H9 (cell line): ENCODE measurements around the gene UMPS. TPM values are rescaled to one million over a fixed set of nuclear protein-coding genes. Genes with fewer than 3 reads are reported as not detected.

Experiments used
- DNase-seq: peaks from one replicate; pipeline ENCODE4 v3.0.0-alpha.2; 2017
- H2AFZ ChIP-seq: one replicate; pipeline ENCODE4 v1.6.1; 2013; ENCODE audit warnings: mild to moderate bottlenecking, low read length, control low read depth, moderate library complexity
- H2AK5ac ChIP-seq: 2 replicates; pipeline ENCODE4 v1.6.1; 2013; ENCODE audit warnings: low read length, control low read depth, mixed read lengths; ENCODE audit not compliant: insufficient read length
- H2BK120ac ChIP-seq: one replicate; pipeline ENCODE4 v1.6.1; 2013; ENCODE audit warnings: low read depth, mild to moderate bottlenecking, low read length, control low read depth, inconsistent platforms; ENCODE audit not compliant: poor library complexity, severe bottlenecking
- H2BK12ac ChIP-seq: 2 replicates; pipeline ENCODE4 v1.6.1; 2013; ENCODE audit warnings: low read length, control low read depth, mixed read lengths, low read depth; ENCODE audit not compliant: insufficient read length
- H2BK15ac ChIP-seq: 2 replicates; pipeline ENCODE4 v1.6.1; 2013; ENCODE audit warnings: low read depth, low read length, control low read depth
- H2BK20ac ChIP-seq: one replicate; pipeline ENCODE4 v1.6.1; 2013; ENCODE audit warnings: low read depth, mild to moderate bottlenecking, low read length, control low read depth, inconsistent platforms; ENCODE audit not compliant: poor library complexity, severe bottlenecking
- H2BK5ac ChIP-seq: 2 replicates; pipeline ENCODE4 v1.6.1; 2013; ENCODE audit warnings: low read length, control low read depth, mixed read lengths; ENCODE audit not compliant: insufficient read length
- H3K14ac ChIP-seq: 2 replicates; pipeline ENCODE4 v1.6.1; 2013; ENCODE audit warnings: low read length, control low read depth; ENCODE audit not compliant: insufficient read depth
- H3K18ac ChIP-seq: 2 replicates; pipeline ENCODE4 v1.6.1; 2013; ENCODE audit warnings: low read depth, mild to moderate bottlenecking, mixed read lengths, low read length, control low read depth; ENCODE audit not compliant: insufficient read length
- H3K23ac ChIP-seq: 2 replicates; pipeline ENCODE4 v1.6.1; 2013; ENCODE audit warnings: low read length, control low read depth, mixed read lengths, low read depth; ENCODE audit not compliant: insufficient read length
- H3K23me2 ChIP-seq: 2 replicates; pipeline ENCODE4 v1.6.1; 2013; ENCODE audit warnings: low read depth, mild to moderate bottlenecking, mixed read lengths, low read length, control low read depth; ENCODE audit not compliant: insufficient read length, poor library complexity, severe bottlenecking
- H3K27ac ChIP-seq: 2 replicates; pipeline ENCODE4 v1.5.1; 2013; ENCODE audit warnings: low read length, control low read depth, mixed read lengths, low read depth; ENCODE audit not compliant: insufficient read length
- H3K27me3 ChIP-seq: 2 replicates; pipeline ENCODE4 v1.6.1; 2013; ENCODE audit warnings: low read length, control low read depth, inconsistent platforms; ENCODE audit not compliant: insufficient read depth
- H3K4ac ChIP-seq: 2 replicates; pipeline ENCODE4 v1.6.1; 2013; ENCODE audit warnings: low read depth, mild to moderate bottlenecking, control low read depth, inconsistent platforms, low read length, moderate library complexity
- H3K4me1 ChIP-seq: 2 replicates; pipeline ENCODE4 v1.6.1; 2013; ENCODE audit warnings: low read length, control low read depth, inconsistent platforms; ENCODE audit not compliant: insufficient read depth
- H3K4me2 ChIP-seq: 2 replicates; pipeline ENCODE4 v1.6.1; 2013; ENCODE audit warnings: low read length, control low read depth, mixed read lengths; ENCODE audit not compliant: insufficient read length, insufficient read depth
- H3K56ac ChIP-seq: 2 replicates; pipeline ENCODE4 v1.6.1; 2013; ENCODE audit warnings: low read depth, mild to moderate bottlenecking, mixed read lengths, low read length, control low read depth; ENCODE audit not compliant: insufficient read length
- H3K79me1 ChIP-seq: 2 replicates; pipeline ENCODE4 v1.6.1; 2013; ENCODE audit warnings: low read depth, mild to moderate bottlenecking, moderate library complexity, low read length, control low read depth, inconsistent platforms; ENCODE audit not compliant: insufficient read depth, poor library complexity, severe bottlenecking
- H3K79me2 ChIP-seq: 2 replicates; pipeline ENCODE4 v1.6.1; 2013; ENCODE audit warnings: low read length, control low read depth, inconsistent platforms; ENCODE audit not compliant: insufficient read depth
- H3K9ac ChIP-seq: 2 replicates; pipeline ENCODE4 v1.6.1; 2013; ENCODE audit warnings: low read length, control low read depth, mixed read lengths; ENCODE audit not compliant: insufficient read length; ENCODE audit errors: extremely low read depth
- H3K9me3 ChIP-seq: one replicate; pipeline ENCODE4 v1.6.1; 2013; ENCODE audit warnings: low read depth, low read length, inconsistent platforms; ENCODE audit not compliant: control insufficient read depth
- H3T11ph ChIP-seq: one replicate; pipeline ENCODE4 v1.6.1; 2013; ENCODE audit warnings: mild to moderate bottlenecking, low read length, control low read depth, inconsistent platforms
- H4K20me1 ChIP-seq: one replicate; pipeline ENCODE4 v1.6.1; 2013; ENCODE audit not compliant: control insufficient read depth, insufficient read length, insufficient read depth
- H4K5ac ChIP-seq: 2 replicates; pipeline ENCODE4 v1.6.1; 2013; ENCODE audit warnings: low read depth, mild to moderate bottlenecking, mixed read lengths, low read length, control low read depth; ENCODE audit not compliant: insufficient read length
- H4K8ac ChIP-seq: replicated peaks from 2 replicates; pipeline ENCODE4 v1.6.1; 2013; ENCODE audit warnings: low read length, control low read depth, mixed read lengths, low read depth; ENCODE audit not compliant: insufficient read length
- H4K91ac ChIP-seq: 2 replicates; pipeline ENCODE4 v1.6.1; 2013; ENCODE audit warnings: low read depth, mild to moderate bottlenecking, moderate library complexity, mixed read lengths, low read length, control low read depth; ENCODE audit not compliant: insufficient read length
- H3K27ac Mint-ChIP-seq, 3 experiments: 2 replicates in 2 of 3; 3 replicates in 1 of 3; pipeline ENCODE4 v1.8.0; 2020 to 2021; ENCODE audit warnings: mixed read lengths in 3 of 3, mild to moderate bottlenecking in 1 of 3, moderate library complexity in 1 of 3
- H3K27me3 Mint-ChIP-seq: 2 replicates; pipeline ENCODE4 v1.8.0; 2021; ENCODE audit warnings: low read depth, mild to moderate bottlenecking, moderate library complexity, mixed read lengths
- H3K36me3 Mint-ChIP-seq, 3 experiments: 2 replicates in 2 of 3; 3 replicates in 1 of 3; pipeline ENCODE4 v1.8.0; 2020 to 2021; ENCODE audit warnings: low read depth in 3 of 3, mixed read lengths in 3 of 3; ENCODE audit not compliant: insufficient read depth in 1 of 3
- H3K4me1 Mint-ChIP-seq, 2 experiments: 2 replicates each; pipeline ENCODE4 v1.8.0; 2020; ENCODE audit warnings: mixed read lengths in 2 of 2
- H3K4me3 Mint-ChIP-seq, 2 experiments: 2 replicates in 1 of 2; 3 replicates in 1 of 2; pipeline ENCODE4 v1.8.0; 2020 to 2021; ENCODE audit warnings: mild to moderate bottlenecking in 2 of 2, mixed read lengths in 2 of 2, moderate library complexity in 1 of 2
- H3K9me3 Mint-ChIP-seq, 2 experiments: 2 replicates in 1 of 2; 3 replicates in 1 of 2; pipeline ENCODE4 v1.8.0; 2020; ENCODE audit warnings: mild to moderate bottlenecking in 2 of 2, mixed read lengths in 2 of 2, moderate library complexity in 1 of 2
- WGBS: extraction: QIAGEN DNeasy Blood & Tissue Kit; methylation state at CpG from one replicate; pipeline ENCODE4 v1.1.7; 2013; ENCODE audit warnings: missing lambda C conversion rate, low lambda C conversion rate, mixed read lengths; ENCODE audit not compliant: insufficient read length; ENCODE audit errors: extremely low coverage; 5-methylcytosine and 5-hydroxymethylcytosine counted together
- total RNA-seq: library from RNA; stranded (reverse); gene quantifications from 2 replicates; pipeline ENCODE4 v1.2.1, GENCODE V29; 2021
- TF ChIP-seq, protein P1 (sequence below): fragments of 200-600 bp; sonication (generic); conservative IDR thresholded peaks from 3 replicates; pipeline ENCODE4 v1.8.0; 2021; ENCODE audit warnings: antibody characterized with exemption, mild to moderate bottlenecking

Gene UMPS
- total RNA-seq, 1 experiment from 2014 or later: 65.4 TPM

DNA sequence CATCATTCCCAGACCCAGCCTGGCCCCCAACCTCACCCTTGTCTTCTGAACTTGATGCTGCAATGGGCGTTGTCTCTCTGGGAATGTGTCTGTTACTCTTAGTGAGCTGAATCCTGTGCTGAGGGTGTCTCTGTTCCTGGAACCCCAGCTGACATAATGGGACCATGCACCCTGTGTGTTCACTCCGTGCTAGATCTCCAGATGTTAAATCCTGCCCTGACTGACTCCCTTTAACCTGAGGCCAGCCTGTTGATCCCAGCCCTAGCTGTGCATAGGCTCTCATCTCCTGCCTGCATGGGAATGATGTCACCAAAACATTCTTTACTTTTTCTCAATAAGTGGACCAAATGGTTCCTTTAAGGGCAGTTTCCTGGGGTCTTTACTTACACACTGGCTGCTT lies 48.0 kb upstream of the UMPS start:
- Histone ChIP-seq H3K4me1 (no peaks in the 10 kb centered on the region; the same call in 1 of the 2 replicates), H3K14ac (no peak overlapping the region), H3K18ac (no peak overlapping the region), H4K5ac (no peak overlapping the region), H3K9ac (no peak overlapping the region), H3T11ph (no peak overlapping the region), H2BK15ac (no peak overlapping the region), H4K8ac (no peak overlapping the region), H3K23me2 (no peaks in the 10 kb centered on the region), H3K27me3 (no peaks in the 10 kb centered on the region), H3K56ac (no peak overlapping the region), H3K79me1 (no peaks in the 10 kb centered on the region), H3K4me2 (no peak overlapping the region), H2AFZ (no peak overlapping the region), H3K9me3 (no peaks in the 10 kb centered on the region), H2BK12ac (no peak overlapping the region), H3K27ac (no peak overlapping the region), H3K79me2 (no peaks in the 10 kb centered on the region), H2BK120ac (no peak overlapping the region), H2BK20ac (no peak overlapping the region), H4K20me1 (no peaks in the 10 kb centered on the region), H4K91ac (no peak overlapping the region), H3K4ac (no peak overlapping the region), H3K23ac (no peak overlapping the region), H2AK5ac (no peak overlapping the region), H2BK5ac (no peak overlapping the region)
- Mint-ChIP-seq H3K27ac (no peak overlapping the region), H3K4me3 (no peak overlapping the region), H3K27me3 (no peaks in the 10 kb centered on the region; the same call in 1 of the 2 replicates), H3K9me3 (no peaks in the 10 kb centered on the region), H3K36me3 (no peaks in the 10 kb centered on the region), H3K4me1 (peaks cover 0 to 12% of the 10 kb centered on the region in 2 experiments; a peak in 2 of 4 replicates)
- TF ChIP-seq, protein P1, sequence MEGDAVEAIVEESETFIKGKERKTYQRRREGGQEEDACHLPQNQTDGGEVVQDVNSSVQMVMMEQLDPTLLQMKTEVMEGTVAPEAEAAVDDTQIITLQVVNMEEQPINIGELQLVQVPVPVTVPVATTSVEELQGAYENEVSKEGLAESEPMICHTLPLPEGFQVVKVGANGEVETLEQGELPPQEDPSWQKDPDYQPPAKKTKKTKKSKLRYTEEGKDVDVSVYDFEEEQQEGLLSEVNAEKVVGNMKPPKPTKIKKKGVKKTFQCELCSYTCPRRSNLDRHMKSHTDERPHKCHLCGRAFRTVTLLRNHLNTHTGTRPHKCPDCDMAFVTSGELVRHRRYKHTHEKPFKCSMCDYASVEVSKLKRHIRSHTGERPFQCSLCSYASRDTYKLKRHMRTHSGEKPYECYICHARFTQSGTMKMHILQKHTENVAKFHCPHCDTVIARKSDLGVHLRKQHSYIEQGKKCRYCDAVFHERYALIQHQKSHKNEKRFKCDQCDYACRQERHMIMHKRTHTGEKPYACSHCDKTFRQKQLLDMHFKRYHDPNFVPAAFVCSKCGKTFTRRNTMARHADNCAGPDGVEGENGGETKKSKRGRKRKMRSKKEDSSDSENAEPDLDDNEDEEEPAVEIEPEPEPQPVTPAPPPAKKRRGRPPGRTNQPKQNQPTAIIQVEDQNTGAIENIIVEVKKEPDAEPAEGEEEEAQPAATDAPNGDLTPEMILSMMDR: no peak
- no peak for DNase-seq
- WGBS: no CpG with 5 or more reads among the region's 2 CpGs
